ENCODE data around the gene TTC21B. TPM values are rescaled to one million over a fixed set of nuclear protein-coding genes. Genes with fewer than 3 reads are reported as not detected.

TTC21B gene
- total RNA-seq, 3 donors from 2014 or later = 28.6 to 54.3 (median 49.8) TPM

DNA sequence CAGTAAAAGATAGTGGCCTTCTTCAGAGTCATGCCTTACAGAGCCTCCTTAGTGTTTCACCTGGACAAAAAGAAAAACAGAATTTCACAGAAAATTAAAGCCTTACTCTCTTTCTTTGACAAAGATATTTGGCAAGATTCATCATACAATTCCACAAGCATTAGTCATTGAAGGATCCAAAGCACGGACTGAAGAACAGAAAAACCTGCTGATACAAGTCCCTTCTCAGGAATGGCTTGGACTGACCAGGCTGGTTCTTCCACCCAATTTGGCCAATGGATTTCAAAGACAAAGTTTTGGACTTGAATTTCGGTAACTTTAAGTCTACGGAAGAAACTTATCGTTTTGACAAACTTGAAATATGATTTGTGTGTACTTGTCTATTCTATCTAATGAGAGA is 120.4 kb downstream of the TTC21B start:
- Histone ChIP-seq H3K27me3 (no peaks in the 10 kb centered on the region), H3K4me3 (no peak overlapping the region), H3K4me1 (no peaks in the 10 kb centered on the region), H3K9me3 (no peaks in the 10 kb centered on the region), H3K27ac (peak overlapping the region in 1 of 2 donors; percentile 33), H3K36me3 (no peaks in the 10 kb centered on the region)
- intact Hi-C loops (cut with DNase I; ENCODE audit: low total_unique reads) = no loop called here
- DNase-seq (ENCODE audit: low spot score in 2 of 2) = peak in 1 of 2 donors; percentile 56
- no peak for TF ChIP-seq POLR2A (IDR thresholded peaks at IDR 0.05)
- no peak for TF ChIP-seq POLR2AphosphoS5 (IDR thresholded peaks at IDR 0.05)
- TF ChIP-seq, protein P1, sequence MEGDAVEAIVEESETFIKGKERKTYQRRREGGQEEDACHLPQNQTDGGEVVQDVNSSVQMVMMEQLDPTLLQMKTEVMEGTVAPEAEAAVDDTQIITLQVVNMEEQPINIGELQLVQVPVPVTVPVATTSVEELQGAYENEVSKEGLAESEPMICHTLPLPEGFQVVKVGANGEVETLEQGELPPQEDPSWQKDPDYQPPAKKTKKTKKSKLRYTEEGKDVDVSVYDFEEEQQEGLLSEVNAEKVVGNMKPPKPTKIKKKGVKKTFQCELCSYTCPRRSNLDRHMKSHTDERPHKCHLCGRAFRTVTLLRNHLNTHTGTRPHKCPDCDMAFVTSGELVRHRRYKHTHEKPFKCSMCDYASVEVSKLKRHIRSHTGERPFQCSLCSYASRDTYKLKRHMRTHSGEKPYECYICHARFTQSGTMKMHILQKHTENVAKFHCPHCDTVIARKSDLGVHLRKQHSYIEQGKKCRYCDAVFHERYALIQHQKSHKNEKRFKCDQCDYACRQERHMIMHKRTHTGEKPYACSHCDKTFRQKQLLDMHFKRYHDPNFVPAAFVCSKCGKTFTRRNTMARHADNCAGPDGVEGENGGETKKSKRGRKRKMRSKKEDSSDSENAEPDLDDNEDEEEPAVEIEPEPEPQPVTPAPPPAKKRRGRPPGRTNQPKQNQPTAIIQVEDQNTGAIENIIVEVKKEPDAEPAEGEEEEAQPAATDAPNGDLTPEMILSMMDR (IDR thresholded peaks at IDR 0.05) = no peak

DNA sequence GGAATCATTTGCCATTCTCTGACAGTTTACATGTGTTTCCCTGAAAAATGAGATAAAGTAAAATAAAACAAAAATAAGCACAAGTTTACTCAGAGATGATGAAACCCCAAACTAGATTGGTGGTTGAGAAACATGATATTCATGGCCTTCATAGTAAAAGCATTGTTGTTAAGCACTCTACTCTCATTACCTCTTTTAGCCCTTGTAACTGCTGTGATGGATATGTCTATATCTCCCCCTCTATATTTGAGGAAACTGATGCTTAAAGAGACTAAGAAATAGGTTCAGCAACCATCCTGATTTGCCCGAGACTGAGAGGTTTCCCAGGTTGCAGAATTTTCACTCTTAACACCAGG is 125.7 kb downstream of the TTC21B start:
- H3K27me3 ChIP-seq = no peaks in the 10 kb centered on the region
- no peaks in the 10 kb centered on the region for H3K9me3 ChIP-seq
- no peak overlapping the region for H3K27ac ChIP-seq
- TF ChIP-seq POLR2AphosphoS5 (IDR thresholded peaks at IDR 0.05) (no peak), POLR2A (IDR thresholded peaks at IDR 0.05) (no peak)
- TF ChIP-seq, protein P1 (IDR thresholded peaks at IDR 0.05) = no peak
- DNase-seq (ENCODE audit: low spot score in 2 of 2) = no peak
- no peak overlapping the region for H3K4me3 ChIP-seq
- no peaks in the 10 kb centered on the region for H3K36me3 ChIP-seq
- no peaks in the 10 kb centered on the region for H3K4me1 ChIP-seq
- intact Hi-C loops (cut with DNase I; ENCODE audit: low total_unique reads) = no loop called here

DNA sequence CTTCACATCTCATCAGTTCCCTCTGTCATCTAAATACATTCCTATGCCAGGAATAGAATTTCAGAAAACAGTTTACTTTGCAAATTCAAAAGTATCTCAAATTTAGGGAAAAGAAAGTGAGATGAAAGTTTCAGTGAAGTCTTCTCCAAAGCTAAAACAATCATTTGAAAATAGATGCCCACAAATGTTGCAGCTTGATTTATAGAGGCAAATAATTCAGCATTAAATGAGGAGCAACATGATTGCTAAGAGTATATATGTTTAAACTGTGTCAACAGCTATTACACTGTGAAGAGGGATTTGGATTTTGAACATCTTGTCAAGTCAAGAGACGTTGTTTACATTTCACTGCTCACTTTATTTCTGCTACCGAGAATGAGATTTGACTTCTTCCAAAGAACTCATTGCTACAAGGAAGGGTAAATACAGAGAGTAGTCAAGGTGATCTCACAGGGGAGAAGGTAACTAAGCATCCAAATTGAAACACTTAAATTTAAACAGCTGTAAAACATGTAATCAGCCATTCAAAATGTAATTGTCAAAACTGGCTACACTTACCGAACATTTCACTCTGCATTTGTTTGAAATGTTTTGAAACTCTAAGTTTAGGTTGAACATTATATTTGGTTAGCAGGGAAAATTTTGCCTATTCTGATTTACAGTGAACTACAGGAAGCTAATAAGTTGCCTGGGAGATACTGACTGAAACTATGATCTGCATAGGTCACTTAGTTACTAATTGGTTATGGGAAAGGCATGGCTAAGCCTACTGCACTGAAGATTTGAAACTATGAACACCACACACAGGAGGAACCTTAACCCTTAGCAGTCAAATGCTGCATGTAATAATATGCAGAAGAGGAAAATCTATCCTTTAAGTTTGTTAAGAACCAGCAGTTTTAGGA is 126.3 kb downstream of the TTC21B start:
- DNase-seq (ENCODE audit: low spot score in 2 of 2) = no peak
- H3K36me3 ChIP-seq = no peaks in the 10 kb centered on the region
- no peaks in the 10 kb centered on the region for H3K4me1 ChIP-seq
- H3K27me3 ChIP-seq = no peaks in the 10 kb centered on the region
- TF ChIP-seq, protein P1 (IDR thresholded peaks at IDR 0.05) = no peak
- TF ChIP-seq POLR2A (IDR thresholded peaks at IDR 0.05) = no peak
- no peak for TF ChIP-seq POLR2AphosphoS5 (IDR thresholded peaks at IDR 0.05)
- no peaks in the 10 kb centered on the region for H3K9me3 ChIP-seq
- intact Hi-C loops (cut with DNase I; ENCODE audit: low total_unique reads) = no loop called here
- no peak overlapping the region for H3K27ac ChIP-seq
- H3K4me3 ChIP-seq = no peak overlapping the region

- Histone ChIP-seq H3K9me3 (no peaks in the 10 kb centered on the region), H3K4me3 (no peak overlapping the region), H3K4me1 (no peaks in the 10 kb centered on the region), H3K36me3 (no peaks in the 10 kb centered on the region), H3K27ac (no peak overlapping the region), H3K27me3 (no peaks in the 10 kb centered on the region)
- TF ChIP-seq POLR2A (IDR thresholded peaks at IDR 0.05) (no peak), POLR2AphosphoS5 (IDR thresholded peaks at IDR 0.05) (no peak)
- TF ChIP-seq, protein P1 (IDR thresholded peaks at IDR 0.05) = no peak
- DNase-seq (ENCODE audit: low spot score in 2 of 2) = no peak
- intact Hi-C loops (cut with DNase I; ENCODE audit: low total_unique reads) = no loop called here
Observed at GRCh38 chr2:165825041-165825440, 128.5 kb downstream of the TTC21B start.

Other genes with a start within 250 kb of the TTC21B start
- 10 to 100 TPM in 2 of 3 donors, 1 to 10 TPM in 1; 2.4 to 58.5 (median 36.7) TPM for gene GALNT3, start 159.5 kb downstream of the TTC21B start, total RNA-seq
- gene SCN1A, start 174.2 kb upstream of the TTC21B start, total RNA-seq = not detected